ENCODE measurements around the gene SLC5A7. TPM values are rescaled to one million over a fixed set of nuclear protein-coding genes. Genes with fewer than 3 reads are reported as not detected.

Gene SLC5A7
- total and polyA plus RNA-seq, 4 donors = under 0.01 TPM; not detected in 3

- TF ChIP-seq YY1 (IDR thresholded peaks at IDR 0.05) = no peak
- TF ChIP-seq NR2F2 (IDR thresholded peaks at IDR 0.05) = no peak
- no peak for TF ChIP-seq HNF4G (IDR thresholded peaks at IDR 0.05)
- no peak for TF ChIP-seq TAF1 (conservative IDR thresholded peaks at IDR 0.05)
- TF ChIP-seq MAX (IDR thresholded peaks at IDR 0.05) = no peak
- TF ChIP-seq RXRA (IDR thresholded peaks at IDR 0.05) = no peak
- no peak for TF ChIP-seq ATF3 (IDR thresholded peaks at IDR 0.05)
- no peak for TF ChIP-seq RAD21 (IDR thresholded peaks at IDR 0.05)
- no peak for TF ChIP-seq FOXA1 (IDR thresholded peaks at IDR 0.05)
- TF ChIP-seq EGR1 (IDR thresholded peaks at IDR 0.05; ENCODE audit: low read depth in 2 of 2) = no peak
- TF ChIP-seq SP1 (IDR thresholded peaks at IDR 0.05) = no peak
- no peak for TF ChIP-seq GABPA (IDR thresholded peaks at IDR 0.05 in 1 of 2, conservative IDR thresholded peaks at IDR 0.05 in 1 of 2)
- no peak for TF ChIP-seq REST (IDR thresholded peaks at IDR 0.05)
- TF ChIP-seq HNF4A (conservative IDR thresholded peaks at IDR 0.05) = no peak
- TF ChIP-seq FOXA2 (IDR thresholded peaks at IDR 0.05) = no peak
- TF ChIP-seq ZBTB33 (IDR thresholded peaks at IDR 0.05) = no peak
- TF ChIP-seq CTCF (IDR thresholded peaks at IDR 0.05; ENCODE audit: low read depth, low read length, missing input control) = no peak
- no peak for DNase-seq (ENCODE audit: low spot score)
- 88% methylated on average over 1 of the region's 1 CpG for whole genome bisulfite sequencing
Measured at GRCh38 chr2:108026092-108026794, 39.9 kb downstream of the SLC5A7 start.

More at GRCh38 chr2:108026092-108026794, 39.9 kb downstream of the SLC5A7 start:
- H3K9ac ChIP-seq (ENCODE audit: low read depth in 1 of 2, low read length in 2 of 2) = no peak overlapping the region
- no peak overlapping the region for H3K27ac ChIP-seq (ENCODE audit: low read depth in 1 of 2, low read length in 2 of 2)
- no peaks in the 10 kb centered on the region for H3K36me3 ChIP-seq (ENCODE audit: control insufficient read depth in 4 of 4, insufficient read depth in 3 of 4, low read depth in 1 of 4, low read length in 3 of 4)
- no peak overlapping the region for H3K4me3 ChIP-seq (ENCODE audit: low read depth in 1 of 3, low read length in 3 of 3)
- no peaks in the 10 kb centered on the region for H3K9me3 ChIP-seq (ENCODE audit: control insufficient read depth in 4 of 4, low read length in 3 of 4)
- H3K27me3 ChIP-seq (ENCODE audit: control insufficient read depth in 4 of 4, insufficient read depth in 4 of 4, low read length in 3 of 4) = no peaks in the 10 kb centered on the region
- no peaks in the 10 kb centered on the region for H3K4me1 ChIP-seq (ENCODE audit: control insufficient read depth in 4 of 4, insufficient read depth in 4 of 4, low read length in 3 of 4)

Measured in liver (tissue), 9 donors.